B cell (primary cell): Measurements from ENCODE around the gene POLA2.

Experiments
- EZH2 ChIP-seq: IDR thresholded peaks from 2 replicates; pipeline ENCODE4 v1.6.1; 2012; ENCODE audit warnings: borderline replicate concordance, low read depth, mild to moderate bottlenecking, moderate library complexity, low read length; ENCODE audit not compliant: insufficient read depth, poor library complexity, severe bottlenecking
- TF ChIP-seq, protein P1 (sequence below): fragments of 200-600 bp; IDR thresholded peaks from one replicate; pipeline ENCODE4 v1.8.0; 2022; ENCODE audit warnings: antibody characterized with exemption, mild to moderate bottlenecking

DNA sequence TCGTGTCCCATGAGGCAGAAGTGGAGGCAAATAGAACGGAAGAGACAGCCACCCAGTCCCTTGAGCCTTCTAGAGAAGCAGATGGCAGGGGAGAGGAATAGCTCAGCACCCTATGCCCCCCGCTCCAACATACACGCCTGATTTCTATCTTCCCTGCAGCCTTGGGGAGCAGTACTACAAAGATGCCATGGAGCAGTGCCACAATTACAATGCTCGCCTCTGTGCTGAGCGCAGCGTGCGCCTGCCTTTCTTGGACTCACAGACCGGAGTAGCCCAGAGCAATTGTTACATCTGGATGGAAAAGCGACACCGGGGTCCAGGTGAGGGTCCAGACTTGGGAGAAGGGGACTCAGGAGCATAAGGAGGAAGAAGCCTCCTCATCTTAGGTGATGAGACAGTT lies 78.5 kb downstream of the POLA2 start:
- TF ChIP-seq EZH2: no peak
- TF ChIP-seq, protein P1, sequence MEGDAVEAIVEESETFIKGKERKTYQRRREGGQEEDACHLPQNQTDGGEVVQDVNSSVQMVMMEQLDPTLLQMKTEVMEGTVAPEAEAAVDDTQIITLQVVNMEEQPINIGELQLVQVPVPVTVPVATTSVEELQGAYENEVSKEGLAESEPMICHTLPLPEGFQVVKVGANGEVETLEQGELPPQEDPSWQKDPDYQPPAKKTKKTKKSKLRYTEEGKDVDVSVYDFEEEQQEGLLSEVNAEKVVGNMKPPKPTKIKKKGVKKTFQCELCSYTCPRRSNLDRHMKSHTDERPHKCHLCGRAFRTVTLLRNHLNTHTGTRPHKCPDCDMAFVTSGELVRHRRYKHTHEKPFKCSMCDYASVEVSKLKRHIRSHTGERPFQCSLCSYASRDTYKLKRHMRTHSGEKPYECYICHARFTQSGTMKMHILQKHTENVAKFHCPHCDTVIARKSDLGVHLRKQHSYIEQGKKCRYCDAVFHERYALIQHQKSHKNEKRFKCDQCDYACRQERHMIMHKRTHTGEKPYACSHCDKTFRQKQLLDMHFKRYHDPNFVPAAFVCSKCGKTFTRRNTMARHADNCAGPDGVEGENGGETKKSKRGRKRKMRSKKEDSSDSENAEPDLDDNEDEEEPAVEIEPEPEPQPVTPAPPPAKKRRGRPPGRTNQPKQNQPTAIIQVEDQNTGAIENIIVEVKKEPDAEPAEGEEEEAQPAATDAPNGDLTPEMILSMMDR: no peak
